Retina (tissue), 1 donor: ENCODE results near the gene CDC14A.

Experiments
- DNase-seq: peaks from one replicate; pipeline ENCODE4 v3.0.0-alpha.2; 2016

The CDC14A gene

DNA sequence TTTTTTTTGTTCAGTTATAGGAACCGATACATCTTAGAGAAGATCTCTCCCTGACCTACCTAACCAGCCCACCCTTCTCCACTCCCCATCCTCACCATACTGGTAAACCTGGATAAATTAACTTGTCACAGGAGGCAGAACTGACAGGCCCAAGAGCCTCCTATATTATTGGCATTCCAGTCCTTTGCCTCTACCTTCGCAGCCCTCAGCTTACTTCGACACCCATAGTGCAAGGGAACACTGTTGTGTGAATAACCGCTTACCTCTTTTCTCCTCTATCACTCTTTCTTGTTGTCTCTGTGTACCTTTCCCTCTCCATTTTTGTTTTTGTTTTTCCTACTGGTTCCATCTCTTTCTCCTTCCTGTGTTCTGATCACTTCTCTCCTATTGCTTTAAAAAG is 58.7 kb downstream of the CDC14A start:
- no peak for DNase-seq

DNA sequence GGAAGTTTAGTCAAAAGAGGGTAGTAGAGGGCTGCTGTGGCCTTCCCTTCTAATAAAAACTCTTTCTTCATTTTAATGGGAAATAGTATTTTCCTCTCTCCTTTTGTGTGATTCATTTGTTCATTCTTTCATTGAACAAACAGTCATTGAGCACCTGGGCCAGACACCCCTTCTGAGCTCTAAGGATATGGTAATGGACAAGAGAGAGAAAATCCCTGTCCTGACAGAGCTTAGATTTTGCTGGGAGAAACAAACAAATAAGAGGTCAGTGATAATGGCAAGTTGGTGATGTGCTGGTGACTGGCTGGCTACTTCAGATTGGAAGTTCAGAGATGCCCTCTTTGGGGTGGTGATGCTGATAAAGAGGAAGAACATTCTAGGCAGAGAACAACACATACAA is 59.3 kb downstream of the CDC14A start:
- no peak for DNase-seq

DNA sequence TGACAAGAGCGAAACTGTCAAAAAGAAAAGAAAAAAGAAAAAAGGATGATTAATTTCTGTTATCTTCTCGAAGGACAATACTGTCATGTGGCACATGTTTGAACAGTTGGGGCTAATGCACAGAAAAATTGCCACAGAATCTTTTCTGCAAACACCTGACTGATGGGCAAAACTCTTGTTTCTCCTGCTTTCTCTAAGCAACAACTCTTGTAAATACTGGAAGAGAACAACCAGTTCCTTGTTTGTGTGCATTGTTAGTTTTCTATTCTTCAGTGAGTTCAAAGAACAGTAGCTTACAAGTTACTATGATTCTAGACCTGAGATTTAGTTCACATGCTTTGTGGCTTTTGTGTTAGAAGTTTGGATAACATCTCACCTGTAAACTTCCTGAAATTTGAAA is 60.7 kb downstream of the CDC14A start:
- no peak for DNase-seq

DNA sequence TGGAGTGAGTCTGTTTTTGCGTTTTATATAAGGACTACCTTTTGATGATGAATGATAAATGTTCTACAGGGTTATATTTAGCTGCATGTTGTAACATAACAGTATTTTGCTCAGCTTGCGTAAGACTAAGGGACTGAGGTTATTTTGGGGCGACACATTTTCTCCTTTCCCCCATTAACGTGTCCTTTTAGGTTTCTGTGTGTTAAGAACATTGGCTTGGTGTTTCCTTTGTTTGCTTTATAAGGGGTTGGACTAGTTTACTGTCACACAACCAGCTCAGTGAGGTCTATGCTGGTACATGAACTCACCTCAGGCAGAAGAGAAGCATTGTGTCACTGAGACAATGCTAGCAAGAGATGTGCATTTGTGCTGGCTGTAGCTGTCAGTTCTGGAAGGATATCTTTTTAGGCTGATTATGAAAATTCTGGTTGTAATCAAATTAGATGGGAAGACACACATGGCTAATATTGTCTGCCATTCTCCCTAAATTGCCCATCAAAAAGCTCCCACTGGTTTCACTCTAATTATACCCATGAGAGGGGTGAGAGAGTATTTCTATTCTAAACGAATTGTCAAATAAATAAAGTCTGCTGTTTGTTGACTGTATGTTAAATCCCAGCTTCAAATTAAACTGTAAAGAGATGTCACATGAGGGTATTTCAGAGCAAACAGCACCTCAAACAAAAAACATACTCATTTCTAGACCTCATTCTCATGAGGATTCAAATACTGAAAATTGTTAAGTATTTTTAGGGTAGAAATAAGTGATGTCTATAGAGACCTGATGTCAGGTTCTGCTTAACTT is 62.6 kb downstream of the CDC14A start:
- DNase-seq: no peak

DNA sequence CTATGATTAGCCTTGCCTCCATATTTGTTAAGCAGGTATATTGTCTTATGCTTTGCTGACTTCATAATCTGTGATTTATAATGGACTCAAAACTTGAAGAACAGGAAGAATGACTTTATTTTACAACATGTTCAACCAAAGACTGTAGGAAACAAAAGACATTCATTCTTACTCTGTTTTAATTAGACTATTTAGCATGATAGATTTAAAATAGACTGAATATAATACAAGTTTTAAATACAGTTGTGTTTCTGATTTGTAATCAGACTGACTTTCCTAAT is 63.1 kb downstream of the CDC14A start:
- no peak for DNase-seq

DNA sequence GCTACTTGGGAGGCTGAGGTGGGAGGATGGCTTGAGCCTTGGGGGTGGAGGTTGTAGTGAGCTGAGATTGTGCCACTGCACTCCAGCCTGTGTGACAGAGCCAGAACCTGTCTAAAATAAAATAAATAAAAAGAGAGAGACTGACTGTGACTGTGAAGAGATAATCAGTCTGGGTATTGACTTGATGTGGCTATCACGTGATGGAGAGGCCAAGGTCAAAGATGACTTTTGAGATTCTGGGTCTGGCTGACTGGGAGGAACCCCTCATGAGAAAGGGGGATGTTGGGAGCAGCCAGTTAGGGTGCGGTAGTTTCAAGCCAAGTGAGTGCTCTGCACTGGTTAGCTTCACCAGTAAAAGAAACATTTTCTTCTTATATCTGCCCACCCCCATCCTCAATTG is 66.8 kb downstream of the CDC14A start:
- DNase-seq: no peak

DNA sequence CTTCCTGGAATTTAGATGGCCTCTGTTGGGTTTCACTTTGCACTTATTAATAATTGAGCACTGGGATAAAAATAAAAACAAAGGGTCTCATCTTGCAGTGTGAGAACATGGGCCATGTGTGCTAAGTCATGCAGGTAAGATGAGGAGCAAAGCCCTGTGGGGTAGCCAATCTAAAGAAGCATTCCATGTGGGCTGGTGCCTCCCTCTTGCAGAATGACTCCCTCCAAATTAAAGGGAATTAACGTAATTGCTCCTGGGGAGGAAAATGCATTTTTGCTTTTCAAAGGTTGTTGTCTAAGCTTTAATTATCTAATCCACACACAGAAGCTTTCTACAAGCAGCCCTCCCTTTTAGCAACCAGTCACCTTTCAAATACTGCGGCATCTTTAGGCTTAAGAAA is 69.8 kb downstream of the CDC14A start:
- peak; percentile 17 for DNase-seq

DNA sequence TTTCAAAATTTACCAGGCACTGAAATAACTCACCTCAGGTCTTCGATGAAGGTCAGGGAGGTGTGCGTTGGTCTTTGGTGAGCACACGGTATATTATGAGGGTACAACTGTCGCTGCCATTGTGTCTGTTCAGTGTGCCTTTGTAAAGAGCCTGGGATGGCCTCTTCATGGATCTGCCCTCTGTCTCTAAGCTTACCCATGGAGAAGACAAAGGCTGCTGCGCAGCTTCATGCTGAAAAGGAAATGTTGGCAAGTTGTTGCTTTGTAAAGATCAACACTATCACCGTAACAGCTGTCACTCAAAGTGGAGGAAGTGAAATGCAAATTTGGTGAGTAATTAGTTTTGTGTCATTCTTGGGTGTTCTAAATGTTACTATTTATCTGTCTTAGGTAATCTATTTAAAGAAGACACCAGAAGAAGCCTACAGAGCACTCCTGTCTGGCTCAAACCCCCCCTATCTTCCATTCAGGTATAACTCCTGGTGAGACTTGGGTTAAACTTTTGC is 71.6 kb downstream of the CDC14A start:
- DNase-seq: no peak

DNA sequence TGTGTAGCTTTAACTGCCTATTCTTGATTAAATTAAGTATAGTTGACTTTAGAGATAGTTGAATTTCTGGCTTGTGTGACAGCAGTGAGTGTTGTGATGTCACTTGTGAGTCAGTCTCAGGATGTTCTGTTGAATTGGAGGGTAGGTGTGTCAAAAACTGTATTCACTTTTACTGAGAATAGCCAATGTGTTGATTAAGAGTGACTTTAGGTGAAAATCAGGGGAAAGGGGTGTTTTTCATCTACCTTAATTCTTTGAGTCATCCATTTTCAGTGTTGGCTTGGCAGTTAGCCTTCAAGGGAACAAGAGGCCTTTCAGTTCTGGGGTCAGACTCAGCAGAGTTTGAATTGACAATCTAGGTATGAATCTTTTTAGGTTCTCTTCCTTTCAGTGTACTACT is 75.9 kb downstream of the CDC14A start:
- no peak for DNase-seq

DNA sequence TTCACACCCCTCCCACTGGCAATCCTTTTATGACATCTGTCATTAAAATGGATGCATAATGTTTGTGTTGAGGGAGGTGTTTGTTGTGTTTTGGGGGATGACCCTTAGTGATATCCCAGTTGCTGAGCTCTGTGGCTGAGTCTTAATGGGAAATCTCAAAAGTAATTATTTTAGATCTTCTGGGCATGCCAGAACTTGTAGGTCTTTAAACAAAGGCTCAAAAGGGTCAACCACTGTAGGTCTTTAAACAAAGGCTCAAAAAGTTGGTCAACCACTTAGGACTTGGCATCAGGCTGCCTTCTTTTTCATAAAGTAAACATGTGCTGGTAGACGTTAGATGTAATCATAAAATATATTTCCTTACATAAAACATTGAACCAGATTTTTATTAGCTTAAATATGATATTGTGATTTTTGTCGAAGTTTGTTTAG is 78.0 kb downstream of the CDC14A start:
- DNase-seq: no peak

DNA sequence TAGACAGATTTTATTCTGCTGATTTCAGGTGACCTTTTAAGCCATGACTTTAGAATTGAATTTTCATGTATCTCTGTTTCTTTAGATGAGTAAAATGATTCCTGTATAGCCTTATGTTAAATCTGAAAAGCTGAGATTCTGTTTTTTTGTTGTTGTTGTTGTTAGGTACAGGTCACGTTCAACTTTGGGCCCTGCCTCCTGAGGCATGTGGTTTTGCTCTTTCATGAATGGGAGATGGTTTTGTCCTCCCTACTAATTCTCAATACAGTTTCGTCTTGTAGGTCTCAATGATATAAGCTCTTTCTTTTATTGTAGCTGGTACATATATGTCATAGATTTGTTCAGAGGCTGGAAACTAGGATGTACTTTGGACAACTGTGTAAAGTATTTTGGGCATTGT is 79.6 kb downstream of the CDC14A start:
- no peak for DNase-seq

DNA sequence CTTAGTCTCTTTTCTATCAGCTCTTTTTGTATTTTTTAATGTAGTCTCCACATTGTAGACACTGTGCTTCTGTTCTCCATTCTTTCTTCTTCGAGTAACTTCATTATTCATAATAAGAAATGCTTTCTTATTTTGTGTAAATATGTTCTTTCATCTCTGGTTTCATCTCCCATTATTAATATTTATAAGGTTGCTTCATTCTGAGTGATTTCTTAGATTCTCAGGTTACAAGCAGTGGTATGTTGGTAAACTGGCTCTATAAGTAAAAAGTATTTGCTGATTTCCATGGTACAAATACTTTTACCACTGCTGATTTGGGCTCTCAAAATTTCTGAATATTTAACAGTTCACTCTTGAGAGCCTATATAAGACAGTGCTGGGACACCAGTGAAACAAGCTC is 81.3 kb downstream of the CDC14A start:
- DNase-seq: no peak

DNA sequence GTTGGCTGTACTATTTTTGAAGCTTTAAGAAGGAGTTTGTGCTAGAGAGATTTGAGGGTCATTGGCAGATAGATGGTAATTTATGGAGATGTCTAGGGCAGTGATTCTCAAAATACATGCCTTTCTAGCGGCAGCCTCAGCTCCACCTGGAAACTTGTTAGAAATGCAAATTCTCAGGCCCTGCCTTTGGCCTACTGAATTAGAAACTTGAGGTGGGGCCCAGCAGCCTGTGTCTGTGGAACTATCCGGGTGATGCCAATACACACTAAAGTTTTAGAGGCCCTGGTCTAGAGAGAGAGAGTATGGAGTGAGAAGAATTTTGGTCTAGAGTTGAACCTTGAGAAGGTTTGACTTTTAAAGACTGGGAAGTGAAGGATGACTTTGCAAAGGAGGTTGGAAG is 82.5 kb downstream of the CDC14A start:
- no peak for DNase-seq

DNA sequence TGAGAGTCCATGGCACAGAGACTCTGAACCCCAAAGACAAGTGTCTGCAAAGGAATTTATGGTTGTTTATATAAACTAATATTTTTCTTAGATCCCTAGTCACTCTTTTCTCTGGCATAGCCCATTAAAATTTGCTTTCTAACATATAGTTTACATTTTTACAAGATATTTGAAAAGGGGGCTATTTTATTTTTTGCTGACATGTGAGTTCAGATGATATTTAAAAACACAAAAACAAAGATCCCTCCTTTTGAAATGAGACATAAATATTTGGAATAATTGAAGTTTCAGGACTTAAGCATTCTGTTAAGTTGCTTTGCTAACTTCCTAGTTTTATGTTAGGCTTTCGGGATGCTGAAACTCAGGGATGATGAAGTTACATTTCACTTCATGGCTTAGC is 86.1 kb downstream of the CDC14A start:
- DNase-seq: no peak

DNA sequence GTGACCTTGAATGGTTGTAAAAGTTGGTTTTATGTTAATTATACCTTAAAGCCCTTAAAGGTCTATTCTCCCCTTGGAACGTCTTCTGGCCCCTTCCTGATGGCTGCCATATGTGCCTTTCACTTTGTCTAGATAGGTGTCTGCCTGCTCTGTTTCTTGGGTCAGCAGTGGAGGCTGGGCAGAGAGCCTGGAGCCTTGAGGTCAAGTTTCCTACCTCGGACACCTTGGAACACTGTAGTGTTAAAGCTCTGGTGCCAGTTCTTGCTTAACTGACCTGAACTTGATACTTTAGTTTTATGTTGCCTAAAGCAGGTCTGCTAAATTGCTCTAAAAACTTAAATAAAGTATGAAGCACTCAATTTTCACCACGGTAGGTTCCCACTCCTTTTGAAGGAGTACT is 86.5 kb downstream of the CDC14A start:
- no peak for DNase-seq

DNA sequence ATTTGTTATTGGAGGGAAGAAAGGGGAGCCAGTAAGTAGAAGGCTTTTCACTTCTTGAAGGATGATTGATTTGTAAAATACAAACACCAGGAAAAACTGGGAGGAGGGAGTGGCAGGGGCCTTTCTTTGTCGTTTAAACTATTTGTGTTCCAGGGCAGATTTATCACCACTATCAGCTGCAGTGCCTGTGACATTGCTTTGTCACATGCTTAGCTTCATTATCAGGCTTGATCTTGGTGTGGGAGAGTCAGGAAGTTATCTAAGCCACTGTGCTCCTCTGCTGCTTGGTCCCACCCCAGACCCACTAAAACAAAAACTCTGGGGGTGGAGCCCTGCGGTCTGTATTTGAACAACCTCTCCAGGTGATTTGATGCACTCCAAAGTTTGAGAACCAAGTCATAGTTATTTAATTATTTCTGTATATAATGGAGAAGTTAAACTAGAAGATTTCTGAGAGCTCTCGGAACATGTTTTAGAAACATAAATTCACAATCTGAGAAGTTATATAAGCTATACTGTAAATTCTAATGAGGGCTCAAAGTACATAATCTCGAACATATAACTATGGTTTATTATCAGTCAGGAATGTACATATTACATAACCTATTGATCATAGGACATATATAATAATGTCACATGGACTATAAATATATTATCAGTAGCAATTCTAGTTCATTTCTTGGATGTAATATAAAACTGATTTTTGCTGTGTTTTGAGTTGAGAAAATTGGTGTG is 87.9 kb downstream of the CDC14A start:
- DNase-seq: no peak

DNA sequence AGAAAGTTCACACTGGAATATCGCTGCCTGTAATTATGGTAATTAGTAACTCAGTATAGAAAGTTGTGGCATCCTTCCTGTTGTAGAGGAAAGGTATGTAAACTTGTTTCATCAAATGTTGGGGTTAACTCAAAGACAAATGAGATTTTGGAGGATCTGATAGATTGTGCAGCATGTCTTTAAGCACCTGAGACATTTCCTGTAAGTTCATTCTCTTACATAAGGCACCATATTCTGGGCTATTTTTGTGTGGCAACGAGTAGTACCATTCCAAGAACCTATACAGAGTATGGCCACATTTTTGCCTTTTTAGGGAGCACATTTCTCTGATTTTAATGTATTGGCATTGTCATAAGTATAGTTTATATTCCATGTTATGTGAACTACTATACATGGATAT is 88.8 kb downstream of the CDC14A start:
- no peak for DNase-seq

DNA sequence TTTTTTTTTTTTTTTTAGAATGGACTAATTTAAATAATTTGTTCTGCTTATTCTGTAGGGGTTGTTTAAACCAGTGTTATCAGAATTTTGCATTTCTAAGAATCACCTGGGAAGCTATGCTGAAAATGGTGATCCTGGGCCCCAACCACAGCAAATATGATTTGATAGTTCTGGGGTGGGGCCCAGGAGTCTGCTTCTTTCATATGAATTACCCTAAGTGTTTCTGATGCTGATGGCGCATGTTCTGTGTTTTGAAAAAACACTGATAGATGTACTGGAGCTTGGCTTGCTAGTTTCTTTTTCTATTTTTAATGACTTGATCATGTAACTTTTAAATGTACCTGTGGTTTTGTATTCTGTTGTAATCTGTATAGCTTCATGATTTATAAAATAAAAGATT is 89.3 kb downstream of the CDC14A start:
- DNase-seq: no peak

DNA sequence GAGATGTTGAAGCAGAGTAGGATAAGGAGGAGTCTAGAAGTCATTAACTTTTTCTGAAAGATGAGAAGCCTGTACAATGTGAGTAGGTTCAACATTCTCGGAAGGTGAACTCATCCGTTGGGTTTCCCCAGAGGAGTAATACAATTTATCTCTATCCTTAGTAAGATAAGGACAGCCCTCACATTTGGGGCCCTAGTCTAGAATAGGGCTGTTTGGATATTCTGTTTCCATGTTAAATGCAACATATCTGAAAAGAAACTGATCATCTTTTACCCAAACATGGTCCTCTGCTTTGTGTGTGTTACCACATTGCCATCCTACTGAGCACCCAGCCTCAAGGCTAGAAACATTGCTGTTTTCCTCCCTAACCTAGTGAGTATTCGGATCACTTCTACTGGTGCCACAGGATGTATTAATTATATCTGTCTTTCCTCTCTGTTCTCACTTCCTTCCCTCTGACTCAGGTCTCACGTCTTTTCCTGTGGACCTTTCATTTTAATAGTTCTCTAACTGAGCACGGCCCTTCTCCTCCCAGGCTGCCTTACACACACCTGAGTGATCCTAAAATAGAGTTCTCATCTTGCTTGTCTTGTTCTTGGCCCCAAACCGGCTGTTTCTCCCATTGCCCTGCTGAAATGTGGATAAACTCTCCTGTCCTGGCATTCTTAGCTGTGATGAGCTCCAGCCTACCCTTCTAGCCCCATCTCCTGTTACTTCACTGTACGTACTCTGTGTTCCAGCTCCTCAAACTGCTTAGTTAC is 91.7 kb downstream of the CDC14A start:
- no peak for DNase-seq

DNA sequence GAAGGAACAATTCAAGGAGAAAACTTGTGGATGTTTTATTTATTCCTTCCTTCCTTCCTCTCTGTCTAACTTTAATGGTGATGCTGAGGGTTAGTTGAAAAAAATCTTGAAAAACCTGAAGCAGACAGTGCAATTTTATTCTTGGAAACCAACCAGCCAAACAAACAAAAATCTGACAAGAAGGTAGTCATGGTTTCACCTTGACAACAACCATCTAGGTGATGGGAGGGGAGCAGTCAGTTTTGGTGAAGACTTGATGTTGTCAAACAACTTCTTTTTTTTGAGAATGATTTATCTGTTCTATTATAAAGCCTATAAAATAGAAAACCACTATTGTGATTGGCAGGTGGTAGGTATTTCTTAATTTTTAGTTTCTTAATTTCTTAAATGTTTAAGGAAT is 93.3 kb downstream of the CDC14A start:
- no peak for DNase-seq

DNA sequence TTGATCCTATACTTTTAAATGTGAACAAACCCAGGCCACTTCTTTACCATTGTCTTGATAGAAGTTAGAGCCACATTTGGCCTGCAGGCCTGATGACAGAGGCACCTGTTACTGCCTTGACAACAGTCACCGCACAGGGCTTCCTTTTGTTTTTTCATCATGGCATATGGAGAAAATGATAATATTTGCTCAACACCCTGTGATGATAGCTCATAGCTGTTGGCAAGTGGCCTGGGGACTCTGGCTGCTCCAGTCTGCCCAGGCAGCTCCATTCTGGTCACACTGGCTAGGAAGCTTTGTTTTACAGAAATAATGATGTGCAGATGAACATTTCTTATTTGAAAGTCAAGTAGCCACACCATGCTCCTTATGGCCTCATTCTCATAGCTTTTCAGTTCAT is 96.1 kb downstream of the CDC14A start:
- DNase-seq: no peak

DNA sequence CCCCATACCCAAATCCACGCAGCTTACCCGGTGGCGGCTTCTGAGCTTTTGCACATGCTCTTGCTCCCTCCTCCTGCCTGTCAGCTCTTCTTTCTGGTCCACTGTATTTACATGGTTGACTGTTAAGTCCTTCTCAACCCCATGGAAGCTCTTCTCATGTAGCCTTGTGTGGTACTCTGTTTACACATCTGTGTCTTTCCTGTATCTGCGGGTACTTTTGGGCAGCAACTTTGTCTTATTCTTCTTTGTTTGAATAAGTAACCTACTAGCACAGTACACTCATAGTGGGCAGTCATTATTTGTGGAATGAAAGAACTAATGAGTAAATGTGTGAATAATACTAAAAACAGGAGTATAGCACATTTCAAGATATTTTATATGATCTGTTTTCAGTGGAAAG is 97.2 kb downstream of the CDC14A start:
- DNase-seq: no peak

DNA sequence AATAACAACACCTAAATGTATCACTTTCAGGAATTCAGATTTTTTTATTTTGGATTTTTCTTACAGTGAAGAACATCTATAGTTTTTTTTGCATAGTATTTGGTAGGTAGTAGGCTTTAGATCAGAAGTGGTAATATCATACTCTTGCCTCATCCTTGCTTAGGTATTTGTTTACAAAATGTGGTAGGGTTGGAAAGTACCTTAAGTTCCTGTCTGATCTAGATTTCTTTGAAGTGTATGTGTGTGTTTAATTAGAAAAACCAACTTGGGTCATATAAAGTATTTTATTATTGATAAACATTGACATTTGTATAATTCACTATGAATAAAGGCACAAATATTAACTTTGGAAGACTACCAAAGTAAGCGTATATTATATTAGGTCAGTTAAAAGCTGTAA is 100.3 kb downstream of the CDC14A start:
- no peak for DNase-seq

DNA sequence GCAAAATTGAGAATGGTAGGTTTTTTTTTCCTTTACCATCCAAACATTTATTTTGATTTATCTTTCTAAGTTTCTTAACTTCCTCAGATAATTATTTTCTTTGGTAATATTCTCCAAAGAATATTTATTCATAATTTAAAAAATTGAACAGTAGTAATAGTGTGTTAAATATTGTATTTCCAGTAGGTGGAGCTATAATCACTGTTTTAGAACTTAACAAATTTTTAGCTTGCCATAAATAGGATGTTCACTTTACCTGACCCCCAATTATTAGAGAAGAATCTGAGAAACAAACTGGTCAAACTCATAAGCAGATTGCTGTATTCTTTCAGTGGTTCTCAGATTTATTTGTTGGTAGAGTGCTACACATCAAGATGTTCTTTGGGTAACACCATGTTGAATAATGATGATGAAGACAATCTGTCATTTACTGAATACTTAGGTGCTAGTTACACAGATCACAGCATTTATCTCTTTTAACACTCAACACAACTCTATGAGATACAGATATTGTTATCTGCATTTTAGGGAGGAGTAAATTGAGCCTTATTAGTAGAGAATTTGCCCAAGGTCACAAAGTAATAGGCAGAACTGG is 103.3 kb downstream of the CDC14A start:
- DNase-seq: no peak
